Vagina (tissue), 2 donors: ENCODE results near the gene GDF9.

Source experiments
- CTCF ChIP-seq, 3 experiments: fragments of 450-650 bp in 2 of 3; fragments of 200-600 bp in 1 of 3; sonication (generic) in 1 of 3; IDR thresholded peaks; one replicate each; pipeline ENCODE4 v1.5.1; 2017 to 2019; ENCODE audit warnings: antibody characterized with exemption in 3 of 3, mild to moderate bottlenecking in 2 of 3, moderate library complexity in 2 of 3
- POLR2A ChIP-seq, 2 donors: fragments of 450-650 bp; IDR thresholded peaks; one replicate each; pipeline ENCODE4 v1.6.1; 2017; ENCODE audit warnings: antibody characterized with exemption in 2 of 2, mild to moderate bottlenecking in 2 of 2, moderate library complexity in 2 of 2

- TF ChIP-seq CTCF (IDR thresholded peaks at IDR 0.05), result peak; percentile 27 to 76 (median 74)
- TF ChIP-seq POLR2A (IDR thresholded peaks at IDR 0.05), result no peak
These were observed 36.4 kb downstream of the GDF9 start for GRCh38 chr5:132829742-132830435.
